NCI-H2171 treated with DMSO at 0.1 percent for 48 hours (cell line): Measurements from ENCODE around the gene ABCC3.

ENCODE experiments used
- DNase-seq: peaks from one replicate; lab custom pipeline; 2025; lab: John Stamatoyannopoulos, UW

The ABCC3 gene

DNA sequence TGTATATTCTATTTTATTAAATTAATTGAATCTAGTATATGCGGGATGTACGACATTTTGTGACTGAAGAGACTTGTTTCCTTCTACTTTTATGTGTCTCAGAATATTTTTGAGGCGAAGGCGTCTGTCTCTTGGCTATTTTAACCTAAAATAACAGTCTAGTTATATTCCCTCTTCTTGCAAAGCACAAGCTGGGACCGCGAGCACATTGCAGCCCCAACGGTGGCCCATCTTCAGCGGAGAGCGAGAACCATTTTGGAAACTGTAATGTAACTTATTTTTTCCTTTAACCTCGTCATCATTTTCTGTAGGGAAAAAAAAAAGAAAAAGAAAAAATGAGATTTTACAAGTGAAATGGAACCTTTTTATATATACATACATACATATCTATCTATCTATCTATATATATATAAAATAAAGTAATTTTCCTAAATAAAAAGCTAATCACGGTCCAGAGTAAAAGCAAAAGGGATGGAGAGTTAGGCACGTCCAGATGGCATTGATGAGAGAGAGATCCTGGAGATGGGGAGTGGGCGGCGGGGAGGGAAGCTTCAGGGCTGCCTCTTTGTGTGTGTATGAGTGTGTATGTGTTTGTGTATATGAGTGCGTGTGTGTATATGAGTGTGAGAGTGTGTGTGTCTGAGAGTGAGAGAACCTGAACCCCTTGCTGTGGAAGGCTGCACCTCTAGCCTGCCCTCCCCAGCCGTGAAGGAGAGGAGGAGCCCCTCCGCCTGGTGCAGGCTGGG is 7.5 kb upstream of the ABCC3 start:
- no peak for DNase-seq

DNA sequence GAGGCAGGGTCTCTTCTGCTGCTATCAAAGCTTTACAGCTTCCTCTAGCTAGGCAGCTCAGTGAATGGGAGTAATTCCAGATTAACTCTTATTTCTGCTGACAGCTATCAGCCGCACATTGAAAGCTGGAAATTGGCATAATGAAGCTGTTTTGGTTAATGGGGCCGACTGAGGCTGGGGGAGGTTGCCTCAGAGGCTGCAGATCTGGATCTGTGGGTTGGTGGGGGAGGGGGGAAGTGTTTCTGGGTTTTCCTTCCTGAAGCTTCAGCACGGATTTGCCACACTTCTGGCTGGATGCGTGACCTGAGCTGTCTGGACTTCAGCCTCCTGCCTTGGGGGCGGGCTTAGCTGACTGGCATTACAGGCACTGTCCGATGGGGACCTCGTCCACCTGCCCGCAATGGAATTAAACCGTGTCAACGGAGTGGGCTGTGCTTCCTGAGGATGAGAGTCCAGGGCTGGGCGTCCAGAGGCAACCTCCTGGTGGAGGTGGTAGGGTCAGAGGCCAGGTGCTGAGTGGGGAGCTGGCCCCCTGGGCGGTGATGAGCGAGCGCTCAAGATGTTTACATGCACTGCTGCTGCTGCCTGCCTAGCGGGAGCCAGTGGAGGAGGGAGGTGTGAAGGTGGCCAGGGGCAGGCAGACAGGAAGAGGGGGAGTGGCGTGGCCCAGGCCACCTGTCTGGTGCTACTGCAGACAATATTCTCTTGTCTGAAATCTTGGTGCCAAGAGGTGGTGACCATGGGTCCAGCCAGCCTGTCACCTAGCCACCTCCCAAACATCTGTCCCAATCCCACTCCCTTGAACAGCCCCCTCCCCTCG is 6.7 kb upstream of the ABCC3 start:
- DNase-seq = no peak

DNA sequence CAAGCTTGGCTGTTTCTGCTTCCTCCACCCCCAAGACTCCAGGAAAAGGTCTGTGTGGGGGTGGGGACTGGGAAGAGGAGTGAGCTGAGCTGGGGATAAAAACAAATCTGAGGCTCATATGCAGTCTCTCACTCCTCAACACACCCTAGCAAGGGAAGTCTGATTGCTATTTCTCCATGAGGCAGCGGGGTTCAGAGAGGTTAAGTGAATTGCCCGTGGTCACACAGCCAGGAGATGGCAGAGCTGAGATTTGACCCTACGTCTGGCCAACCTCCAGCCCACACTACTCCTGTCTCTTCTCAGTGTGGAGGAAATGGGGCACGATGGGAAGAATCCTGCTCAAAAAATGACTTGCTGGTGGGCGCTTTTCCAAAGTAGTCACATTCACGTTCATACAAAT is 4.8 kb upstream of the ABCC3 start:
- DNase-seq = no peak

DNA sequence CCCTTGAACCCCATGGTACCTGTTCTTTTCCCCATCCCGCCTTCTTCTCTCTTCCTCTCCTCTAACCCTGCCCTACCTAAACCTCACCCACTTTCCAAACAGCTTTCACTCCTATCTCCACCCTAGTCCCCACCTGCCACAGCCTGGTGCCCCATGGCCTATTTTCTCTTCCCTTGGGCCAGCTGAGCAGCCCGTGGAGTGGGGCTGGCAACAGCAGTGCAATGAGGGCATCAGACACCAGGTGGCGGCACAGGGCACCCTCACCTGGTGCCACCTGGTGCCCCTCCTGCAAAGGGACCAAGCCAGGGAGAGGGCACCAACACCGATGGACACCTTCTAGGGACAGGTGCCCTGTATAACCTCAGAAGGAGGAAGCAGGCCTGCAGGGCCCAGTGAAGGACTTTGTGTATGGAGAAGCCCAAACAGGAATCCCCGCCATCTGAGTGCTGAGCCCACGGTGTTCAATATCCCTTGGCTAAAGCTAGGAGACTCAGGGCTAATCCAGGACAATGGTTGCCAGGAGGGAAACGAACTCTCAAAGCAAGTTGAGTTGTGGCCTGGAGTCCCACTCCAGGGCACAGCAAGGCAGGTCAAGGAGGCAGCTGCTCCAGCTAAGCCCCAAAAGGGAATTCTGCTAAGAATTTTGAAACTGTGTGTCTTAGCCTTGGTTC is 4.0 kb upstream of the ABCC3 start:
- peak; percentile 35 for DNase-seq

DNA sequence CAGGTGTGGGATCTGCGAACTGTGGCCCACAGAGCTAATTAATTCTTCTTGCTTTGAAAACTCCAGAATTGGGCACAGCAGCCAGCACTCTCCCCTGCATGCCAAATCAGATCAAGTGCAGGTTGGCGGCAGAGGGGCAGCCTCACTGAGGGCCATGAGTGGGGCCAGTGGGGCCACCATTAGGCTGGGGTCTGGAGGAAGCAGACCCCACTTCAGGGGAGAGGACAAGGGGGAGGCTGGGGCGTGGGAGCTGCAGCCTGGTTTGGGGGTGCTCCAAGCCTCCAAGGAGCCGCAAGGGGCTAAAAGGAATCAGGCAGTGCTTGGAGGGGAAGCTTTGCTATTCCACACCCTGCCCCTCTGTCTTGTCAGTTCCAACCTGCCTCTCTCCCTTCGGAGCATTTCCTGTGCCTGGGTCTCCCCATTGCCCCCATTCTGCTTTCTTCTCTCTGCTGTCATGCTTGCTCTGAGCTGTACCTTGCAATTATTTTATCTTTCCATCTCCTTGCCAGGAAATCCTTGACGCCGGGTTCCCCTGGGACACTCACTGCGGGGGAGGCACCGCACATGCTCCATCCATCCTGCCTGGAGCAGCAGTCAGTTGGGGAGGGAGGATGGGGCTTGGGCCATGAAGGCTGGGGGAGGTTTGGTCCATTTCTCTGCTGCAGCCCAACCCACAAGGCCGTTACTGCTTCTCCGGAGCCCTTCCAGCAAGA is 3.3 kb upstream of the ABCC3 start:
- DNase-seq = peak; percentile 56

DNA sequence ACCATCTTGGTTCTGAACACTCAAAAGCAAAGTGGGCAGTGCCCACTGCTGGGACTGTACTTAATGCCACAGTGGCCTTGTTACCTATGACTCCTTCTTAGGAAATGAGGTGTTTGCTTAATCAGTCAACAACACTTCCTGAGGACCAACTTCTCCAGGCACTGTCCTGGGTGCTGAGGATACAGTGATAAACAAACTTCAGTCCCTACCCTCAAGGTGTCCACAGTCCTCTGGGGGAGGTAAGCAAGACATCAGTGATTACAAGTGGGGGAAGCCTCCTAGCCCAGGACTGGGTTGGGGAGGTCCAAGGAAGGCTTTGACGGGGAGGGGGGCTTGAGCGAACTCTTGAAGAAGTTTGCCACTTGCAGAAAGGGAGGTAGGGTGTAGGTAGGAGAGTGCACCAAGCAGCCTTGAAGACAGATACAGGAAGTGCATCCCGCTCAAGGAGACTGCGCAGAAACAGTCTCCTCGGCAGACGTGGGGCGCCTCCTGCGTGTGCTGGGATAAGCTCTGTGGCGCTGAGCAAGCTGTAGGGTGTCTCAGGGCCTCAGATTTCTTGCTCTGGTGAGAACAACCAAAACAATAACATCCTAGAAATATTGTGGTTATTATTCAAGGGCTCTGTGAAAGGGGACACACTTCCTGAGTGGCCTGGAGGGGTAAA is 2.6 kb upstream of the ABCC3 start:
- no peak for DNase-seq

DNA sequence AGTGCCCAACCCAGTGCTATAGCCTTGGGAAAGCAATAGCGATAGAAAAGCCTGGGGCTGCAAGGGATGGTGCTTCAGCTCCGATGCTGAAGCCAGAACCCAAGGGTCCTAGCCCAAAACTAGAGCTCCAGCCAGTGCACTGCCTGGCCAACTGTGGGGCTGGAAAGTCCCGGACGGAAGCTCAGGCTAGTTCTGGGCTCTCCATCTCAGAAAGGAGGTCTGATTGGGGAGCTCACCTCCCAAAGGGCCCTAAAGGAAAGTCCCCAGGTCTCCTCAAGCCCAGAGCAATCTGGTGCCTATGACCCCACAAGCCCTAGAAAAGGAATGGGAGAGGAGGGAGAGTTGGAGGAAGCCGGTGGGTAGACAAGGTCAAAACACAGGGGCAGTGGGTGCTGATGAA is 2.0 kb upstream of the ABCC3 start:
- DNase-seq = no peak

DNA sequence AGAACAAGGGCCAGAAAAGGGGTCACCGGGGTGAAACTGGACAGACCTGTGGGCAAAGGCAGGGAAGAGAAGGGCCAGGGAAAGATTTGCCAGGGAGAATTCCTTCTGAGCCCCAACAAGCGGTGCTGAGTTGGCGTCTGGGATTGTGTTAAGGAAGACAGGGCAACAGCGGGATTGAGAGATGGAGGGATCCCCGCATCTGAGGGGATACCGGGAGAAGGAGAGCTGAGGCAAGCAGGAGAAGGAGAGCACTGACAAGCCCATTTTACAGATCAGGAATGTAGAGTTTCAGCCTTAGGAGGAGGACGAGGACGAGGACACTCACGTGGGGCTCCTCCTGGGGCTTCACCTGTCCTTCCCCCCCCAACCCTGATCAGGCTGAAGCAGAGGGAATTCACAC is 998 bp upstream of the ABCC3 start:
- DNase-seq = no peak

DNA sequence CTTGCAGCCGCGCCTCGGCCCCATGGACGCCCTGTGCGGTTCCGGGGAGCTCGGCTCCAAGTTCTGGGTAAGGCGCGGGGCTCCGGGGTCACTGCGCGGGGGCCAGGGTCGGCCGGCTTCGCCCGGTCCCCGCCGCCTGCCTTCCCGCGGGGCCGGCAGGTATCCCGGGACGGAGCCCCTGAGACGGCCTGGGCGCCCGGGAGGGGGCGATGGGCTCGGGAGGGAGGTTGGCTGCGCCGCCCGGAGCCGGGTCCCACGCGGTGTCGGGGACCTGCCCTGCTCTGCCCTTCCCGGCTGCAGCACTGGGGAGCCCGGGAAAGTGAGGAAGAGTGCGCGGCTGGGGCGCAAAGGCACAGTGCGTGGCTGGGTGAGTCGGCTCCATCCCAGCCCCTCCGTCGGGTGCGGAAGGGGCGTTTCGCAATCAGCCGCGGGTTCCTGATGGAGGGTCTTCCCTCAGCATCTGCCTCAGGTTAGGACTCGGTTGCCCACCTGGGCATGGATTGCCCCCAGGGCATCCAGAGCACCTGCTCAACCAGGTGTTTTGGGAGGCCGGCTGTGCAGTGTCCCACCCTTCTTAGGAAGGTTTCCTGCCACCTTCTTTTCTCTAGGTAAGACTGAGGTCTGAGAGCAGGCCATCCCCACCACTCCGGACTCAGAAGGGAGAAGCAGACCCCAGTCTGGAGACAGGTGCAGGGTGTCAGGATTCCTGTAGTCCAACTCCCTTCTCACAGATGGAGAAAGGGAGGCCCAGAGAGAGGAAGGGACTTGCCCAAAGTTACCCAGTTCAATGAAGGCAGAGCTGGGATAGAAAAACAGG is 442 bp downstream of the ABCC3 start:
- no peak for DNase-seq

DNA sequence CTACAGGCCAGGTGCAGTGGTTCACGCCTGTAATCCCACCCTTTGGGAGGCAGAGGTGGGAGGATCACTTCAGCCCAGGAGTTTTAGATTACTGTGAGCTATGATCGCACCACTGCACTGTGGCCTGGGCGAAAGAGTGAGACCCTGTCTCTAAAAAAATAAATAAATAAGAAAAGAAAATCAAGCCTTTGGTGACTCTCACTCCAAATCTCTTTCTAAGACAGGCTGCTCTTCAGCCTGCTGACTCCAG is 976 bp downstream of the ABCC3 start:
- DNase-seq = no peak

DNA sequence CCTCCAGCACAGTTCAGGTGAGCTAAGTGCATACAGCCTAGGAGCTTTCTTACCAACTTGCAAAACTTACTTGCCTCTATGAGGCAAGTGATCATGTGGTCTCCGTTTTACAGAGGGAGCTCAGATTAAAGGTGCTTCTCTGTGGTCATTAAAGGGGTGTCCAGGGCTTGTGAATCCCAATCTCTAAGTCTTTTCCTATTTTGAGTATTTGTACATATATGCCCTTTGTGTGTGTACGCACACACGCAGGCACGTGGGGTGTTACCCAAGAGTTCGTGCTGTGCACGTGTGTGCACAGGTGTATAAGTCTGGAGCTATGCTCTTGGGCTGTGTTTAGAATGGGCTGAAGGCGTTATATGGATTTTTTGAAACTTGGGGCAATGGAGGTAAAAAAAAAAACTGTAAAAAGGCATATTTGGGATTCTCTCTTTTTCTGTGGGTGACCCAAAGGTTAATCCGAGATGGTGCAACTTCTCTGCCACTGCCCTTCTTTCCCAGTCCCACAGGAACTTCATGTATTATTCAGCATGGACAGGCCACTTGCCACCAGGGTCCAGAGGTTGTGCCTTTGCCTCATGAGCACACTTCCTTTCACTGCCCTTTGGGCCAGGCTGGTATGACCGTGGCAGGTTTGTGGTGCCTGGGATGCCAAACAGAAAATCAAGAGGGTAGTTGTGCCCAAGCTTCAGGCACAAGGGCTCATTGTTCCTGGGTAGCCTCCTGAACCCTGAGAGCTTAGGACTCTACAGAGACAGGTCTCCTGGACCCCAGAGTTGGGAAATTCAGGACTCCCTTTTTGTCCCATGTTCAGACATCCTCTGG is 1.5 kb downstream of the ABCC3 start:
- DNase-seq = no peak

DNA sequence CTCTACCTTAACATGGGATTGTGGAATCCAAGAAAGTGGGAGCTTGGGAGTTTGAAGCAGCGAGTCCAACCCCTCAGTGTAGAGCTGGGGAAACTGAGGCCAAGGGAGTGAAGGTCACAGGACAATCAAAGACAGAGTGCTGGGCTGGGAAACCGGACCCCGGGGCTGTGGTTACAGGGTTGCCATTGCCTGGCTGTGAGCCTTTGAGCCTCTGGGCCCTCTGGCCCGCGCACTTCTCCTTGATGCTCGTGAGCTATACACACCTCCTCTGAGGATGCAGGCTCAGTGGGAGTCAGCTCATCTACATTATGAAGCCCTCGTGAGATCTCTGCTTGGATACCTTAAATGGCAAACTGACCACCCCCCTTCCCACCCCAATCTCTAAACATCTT is 2.1 kb downstream of the ABCC3 start:
- no peak for DNase-seq

DNA sequence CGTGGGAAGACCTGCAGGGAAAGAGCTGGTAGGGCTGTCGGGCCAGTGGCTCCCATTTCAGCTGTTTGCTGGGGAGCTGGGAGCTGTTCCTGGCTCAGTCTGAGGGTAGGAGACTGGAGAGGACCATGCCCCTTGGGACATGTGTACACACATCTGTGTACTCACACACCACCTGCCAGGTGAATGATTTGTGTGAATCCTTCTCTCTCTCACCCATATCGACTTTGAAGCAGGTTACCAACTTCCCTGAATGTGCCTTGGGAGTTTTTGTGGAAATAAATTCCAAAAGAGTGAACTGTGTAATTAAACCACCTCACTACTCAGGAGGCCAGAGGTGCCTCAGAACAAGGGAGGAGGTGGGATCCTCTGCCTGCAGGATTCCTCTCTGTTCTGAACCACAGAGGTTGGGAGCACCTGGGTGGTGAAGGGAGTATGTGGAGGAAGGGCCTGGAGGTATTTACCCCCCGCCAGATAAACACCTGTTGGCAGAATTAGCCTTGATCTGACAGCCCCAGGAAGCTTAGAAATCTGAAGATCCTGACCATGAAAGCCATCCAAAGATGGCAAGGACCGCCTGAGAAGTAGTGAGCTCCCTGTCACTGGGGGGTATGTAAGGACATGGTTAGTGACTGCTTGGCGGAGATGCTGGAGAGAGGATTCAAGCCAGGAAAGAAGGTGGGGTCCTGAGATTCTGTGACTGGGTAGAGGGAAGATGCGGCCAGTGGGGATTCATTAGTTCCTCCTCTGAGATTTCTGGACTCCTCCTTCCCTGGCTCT is 3.3 kb downstream of the ABCC3 start:
- DNase-seq = peak; percentile 71

DNA sequence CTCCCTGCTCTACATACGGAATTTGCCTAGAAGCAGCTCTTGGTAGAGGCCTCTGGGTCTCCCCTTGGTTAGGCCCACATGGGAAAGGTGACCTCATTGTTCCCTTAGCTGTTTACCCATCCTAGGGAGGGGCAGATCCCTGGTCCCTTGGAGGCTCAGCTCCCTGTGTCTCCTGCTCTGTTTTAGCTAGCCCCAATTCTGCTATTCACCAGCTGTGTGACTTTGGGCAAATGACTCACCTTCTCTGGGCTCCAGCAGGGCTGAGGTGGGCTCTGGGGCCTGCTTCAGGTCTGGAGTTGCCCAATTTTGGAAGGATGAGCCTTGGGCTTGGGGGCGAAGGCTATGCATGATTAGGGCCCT is 3.9 kb downstream of the ABCC3 start:
- DNase-seq = no peak

DNA sequence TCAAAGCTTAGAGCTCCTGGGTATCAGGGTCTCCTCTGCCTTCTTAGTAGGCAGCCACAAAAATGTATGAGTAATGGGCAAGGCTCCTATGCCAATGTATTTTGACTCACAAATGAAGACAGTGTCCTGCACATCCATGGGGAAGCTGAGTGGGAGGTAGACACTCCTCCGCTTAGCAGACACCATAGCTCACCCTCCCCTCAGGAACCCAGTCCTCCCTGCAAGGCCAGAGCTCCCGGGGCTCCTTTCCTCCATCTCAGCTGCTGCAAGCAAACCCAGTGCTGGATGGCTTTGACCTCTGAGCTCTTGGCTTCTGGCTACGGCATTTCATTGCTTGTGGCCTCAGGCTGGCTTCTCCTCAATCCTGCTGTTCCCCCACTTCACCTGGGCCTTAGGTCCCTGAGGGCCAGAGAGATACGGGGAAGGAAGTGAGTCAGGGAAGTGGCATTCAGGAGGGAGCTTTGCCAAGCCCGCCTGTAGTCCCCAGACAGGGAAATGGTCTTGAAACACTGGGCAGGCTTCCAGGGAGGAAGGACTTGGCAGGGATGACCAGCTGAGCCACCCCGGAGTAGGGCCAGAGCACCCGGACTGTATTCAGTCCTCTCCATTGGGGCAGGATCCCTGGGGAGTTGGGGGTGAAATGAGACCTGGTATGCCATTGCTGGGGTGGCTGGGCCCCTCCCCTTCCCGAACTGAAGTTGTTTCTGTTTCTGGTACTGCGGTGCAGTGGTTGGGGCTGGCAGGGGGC is 4.5 kb downstream of the ABCC3 start:
- DNase-seq = no peak

DNA sequence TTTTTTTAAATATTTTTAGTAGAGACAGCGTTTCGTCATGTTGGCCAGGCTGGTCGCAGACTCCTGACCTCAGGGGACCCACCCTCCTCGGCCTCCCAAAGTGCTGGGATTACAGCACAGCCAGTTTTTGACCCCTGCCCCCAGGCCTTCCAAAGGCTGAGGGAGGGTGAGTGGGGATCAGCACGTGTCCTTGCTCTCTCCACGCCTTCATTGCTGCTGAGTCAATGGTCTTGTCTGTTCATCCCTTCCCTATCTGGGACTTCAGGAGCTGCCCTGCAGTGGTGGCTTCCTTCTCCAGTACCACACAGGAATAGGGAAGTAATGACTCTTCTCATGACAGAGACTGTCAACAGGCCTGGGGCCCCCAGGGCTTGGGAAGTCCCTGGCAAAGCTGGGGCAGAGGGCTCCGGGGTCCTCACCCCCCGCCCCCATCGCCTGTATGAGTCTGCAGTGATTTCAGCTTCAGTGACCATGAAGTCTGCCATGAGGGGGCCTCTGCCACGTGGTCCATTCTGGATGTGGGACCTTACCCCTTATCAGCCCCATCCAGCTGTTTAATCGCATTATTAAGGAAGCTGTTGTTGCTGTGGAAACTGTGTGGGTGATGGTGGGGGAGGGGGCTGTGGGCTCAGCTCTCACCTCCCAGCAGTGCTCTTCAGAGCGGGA is 6.1 kb downstream of the ABCC3 start:
- no peak for DNase-seq

DNA sequence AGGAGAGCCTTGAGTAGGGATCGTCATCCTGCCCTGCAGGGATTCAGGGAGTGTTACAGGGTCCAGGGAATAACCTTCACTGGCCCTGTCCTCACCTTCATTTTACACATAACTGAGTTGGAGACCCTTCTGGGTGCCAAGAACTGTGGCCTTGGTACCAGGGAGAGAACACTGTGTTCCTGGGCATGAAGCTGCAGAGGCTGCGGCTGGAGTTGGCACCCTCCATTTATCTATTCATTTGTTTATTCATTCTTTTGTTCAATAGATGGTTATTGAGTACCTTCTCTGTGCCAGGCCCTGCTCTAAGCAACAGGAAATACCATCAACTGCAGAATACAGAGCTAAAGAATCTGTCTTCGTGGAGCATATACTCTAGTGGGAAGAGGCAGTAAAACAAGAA is 6.7 kb downstream of the ABCC3 start:
- no peak for DNase-seq

DNA sequence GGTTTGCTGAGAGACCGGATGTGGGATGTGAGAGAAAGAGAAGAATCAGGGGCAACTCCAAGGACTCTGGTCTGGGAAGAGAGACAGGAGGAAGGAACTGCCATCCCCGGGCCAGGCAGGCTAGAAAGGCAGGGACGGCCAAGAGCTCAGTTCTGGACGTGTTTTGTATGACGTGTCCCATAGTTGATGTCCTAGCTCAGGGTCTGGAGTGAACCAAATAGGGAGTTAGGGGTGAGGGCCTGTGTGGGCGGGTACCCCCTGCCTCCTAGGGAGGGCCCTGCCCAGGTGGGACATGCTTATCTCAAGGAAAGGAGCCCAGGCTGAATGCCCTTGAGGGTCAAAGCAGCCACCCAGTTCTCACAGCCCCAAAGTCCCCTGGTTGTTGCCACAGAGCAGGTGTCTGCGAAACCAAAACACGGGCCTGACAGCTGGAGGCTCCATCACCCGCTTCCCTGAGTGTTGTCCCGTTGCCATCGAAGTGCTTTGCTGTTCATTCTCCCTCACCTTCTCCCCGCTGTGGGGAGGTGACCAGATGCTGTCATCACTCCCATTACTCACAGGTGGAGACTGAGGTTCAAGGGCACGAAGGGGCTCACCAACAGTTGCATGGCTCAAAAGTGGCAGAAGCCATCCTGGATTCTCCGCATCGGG is 7.5 kb downstream of the ABCC3 start:
- peak; percentile 25 for DNase-seq
